HEK293T (cell line): ENCODE measurements around the gene MALSU1.
"Not testable (repeated sequence)": the region's sequence is repeated elsewhere in the genome, so short reads cannot be mapped to it uniquely, and the experiment has no call there.

ENCODE experiments used
- CTCF ChIA-PET: fragments of 350-600 bp; formaldehyde crosslinking; extraction: SDS; loops from one replicate; lab custom pipeline; 2021; ENCODE audit warnings: antibody characterized with exemption, inconsistent platforms; lab: Yijun Ruan, JAX
- POLR2A ChIA-PET: fragments of 350-600 bp; formaldehyde crosslinking; extraction: SDS; loops from one replicate; lab custom pipeline; 2020; ENCODE audit warnings: antibody characterized with exemption, inconsistent platforms; lab: Yijun Ruan, JAX
- DNase-seq: peaks from one replicate; pipeline ENCODE4 v3.0.0; 2012; ENCODE audit warnings: mixed read lengths; ENCODE audit errors: extremely low spot score
- ARNT ChIP-seq: fragments of 450-650 bp; IDR thresholded peaks from 2 replicates; pipeline ENCODE4 v1.6.1; 2017; ENCODE audit warnings: mild to moderate bottlenecking
- BHLHE40 ChIP-seq: fragments of 450-650 bp; IDR thresholded peaks from 2 replicates; pipeline ENCODE4 v1.6.1; 2016; ENCODE audit warnings: mild to moderate bottlenecking, moderate library complexity, borderline replicate concordance
- CTBP1 ChIP-seq: fragments of 450-650 bp; IDR thresholded peaks from 2 replicates; pipeline ENCODE4 v1.6.1; 2016; ENCODE audit warnings: borderline replicate concordance
- ELF4 ChIP-seq: fragments of 450-650 bp; IDR thresholded peaks from 2 replicates; pipeline ENCODE4 v1.6.1; 2017; ENCODE audit warnings: antibody characterized with exemption
- FOXA1 ChIP-seq: fragments of 450-650 bp; IDR thresholded peaks from 2 replicates; pipeline ENCODE4 v1.6.1; 2016; ENCODE audit warnings: mild to moderate bottlenecking
- FOXK2 ChIP-seq: fragments of 450-650 bp; IDR thresholded peaks from 2 replicates; pipeline ENCODE4 v1.6.1; 2016; ENCODE audit warnings: mild to moderate bottlenecking
- FOXM1 ChIP-seq: fragments of 450-650 bp; IDR thresholded peaks from 2 replicates; pipeline ENCODE4 v1.6.1; 2017; ENCODE audit warnings: mild to moderate bottlenecking, borderline replicate concordance
- HDGF ChIP-seq: fragments of 450-650 bp; IDR thresholded peaks from 2 replicates; pipeline ENCODE4 v1.6.1; 2017; ENCODE audit warnings: antibody characterized with exemption, borderline replicate concordance
- L3MBTL2 ChIP-seq: fragments of 450-650 bp; conservative IDR thresholded peaks from 2 replicates; pipeline ENCODE4 v1.6.1; 2016; ENCODE audit warnings: mild to moderate bottlenecking
- LEF1 ChIP-seq: fragments of 450-650 bp; IDR thresholded peaks from 2 replicates; pipeline ENCODE4 v1.6.1; 2017; ENCODE audit warnings: mild to moderate bottlenecking, borderline replicate concordance
- NFRKB ChIP-seq: fragments of 450-650 bp; IDR thresholded peaks from 2 replicates; pipeline ENCODE4 v1.6.1; 2016; ENCODE audit warnings: mild to moderate bottlenecking, moderate library complexity
- PKNOX1 ChIP-seq: fragments of 450-650 bp; IDR thresholded peaks from 2 replicates; pipeline ENCODE4 v1.6.1; 2016
- SP1 ChIP-seq: fragments of 450-650 bp; IDR thresholded peaks from 2 replicates; pipeline ENCODE4 v1.6.1; 2017
- SUZ12 ChIP-seq: fragments of 450-650 bp; IDR thresholded peaks from 2 replicates; pipeline ENCODE4 v1.6.1; 2016; ENCODE audit warnings: mild to moderate bottlenecking
- TARDBP ChIP-seq: fragments of 450-650 bp; IDR thresholded peaks from 2 replicates; pipeline ENCODE4 v1.6.1; 2016
- ZNF384 ChIP-seq: fragments of 450-650 bp; IDR thresholded peaks from 2 replicates; pipeline ENCODE4 v1.6.1; 2016

Gene MALSU1

GRCh38 chr7:23295401-23295697 is 3.8 kb upstream of the MALSU1 start:
- no peak for DNase-seq
- ChIA-PET CTCF (interaction anchor here (1.3 kb wide), 1 partner anchor 22 kb away, joined by 5 read pairs; no protein-coding TSS in a partner anchor), POLR2A (no interaction called here)
- TF ChIP-seq ARNT (no peak), ELF4 (no peak), CTBP1 (no peak), SP1 (no peak), L3MBTL2 (no peak), SUZ12 (no peak), NFRKB (no peak), FOXA1 (no peak), ZNF384 (no peak), LEF1 (no peak)

DNA sequence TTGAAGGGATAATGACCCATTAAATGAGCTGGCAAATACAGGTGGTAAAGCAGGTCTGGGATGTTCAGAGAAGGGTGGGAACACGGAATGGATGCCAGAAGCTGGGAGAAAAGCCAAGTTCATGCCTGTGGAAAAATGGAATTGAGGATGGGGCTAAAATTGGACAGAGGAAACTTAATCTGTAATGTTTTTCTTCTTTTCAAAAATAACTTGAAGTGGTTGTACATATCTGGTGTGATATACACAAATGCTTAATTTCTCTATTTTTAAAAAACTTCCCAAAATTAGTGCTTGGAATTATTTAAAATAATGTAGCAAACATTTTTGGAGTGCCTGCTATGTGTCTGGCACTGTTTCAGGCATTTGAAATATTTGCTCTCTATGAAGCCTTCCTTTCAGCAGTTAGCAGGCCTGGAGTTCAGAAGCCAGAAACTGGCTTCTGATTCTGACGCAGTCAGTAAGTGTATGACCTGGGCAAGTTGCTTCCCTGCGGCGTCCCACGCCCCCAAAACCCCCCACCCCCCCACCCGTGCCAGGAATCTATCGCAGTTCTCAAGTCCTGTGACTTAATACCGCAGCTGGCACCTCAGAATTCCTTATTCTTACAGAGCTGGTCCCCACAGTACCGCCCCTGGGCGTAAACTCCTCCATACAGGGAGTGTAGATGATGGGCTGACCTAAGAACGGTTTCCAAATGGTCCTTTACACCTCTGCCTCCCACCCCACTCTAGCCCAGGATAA is 828 bp upstream of the MALSU1 start:
- ChIA-PET CTCF (no interaction called here), POLR2A (interaction anchor here (0.8 to 2.4 kb wide), 11 partner anchors 9 to 355 kb away, joined by 3 to 11 read pairs (median 3); no protein-coding TSS in a partner anchor)
- DNase-seq: no peak
- TF ChIP-seq SUZ12 (no peak), L3MBTL2 (no peak), NFRKB (no peak), TARDBP (no peak), ELF4 (no peak), ARNT (no peak), FOXA1 (no peak), SP1 (no peak)

DNA sequence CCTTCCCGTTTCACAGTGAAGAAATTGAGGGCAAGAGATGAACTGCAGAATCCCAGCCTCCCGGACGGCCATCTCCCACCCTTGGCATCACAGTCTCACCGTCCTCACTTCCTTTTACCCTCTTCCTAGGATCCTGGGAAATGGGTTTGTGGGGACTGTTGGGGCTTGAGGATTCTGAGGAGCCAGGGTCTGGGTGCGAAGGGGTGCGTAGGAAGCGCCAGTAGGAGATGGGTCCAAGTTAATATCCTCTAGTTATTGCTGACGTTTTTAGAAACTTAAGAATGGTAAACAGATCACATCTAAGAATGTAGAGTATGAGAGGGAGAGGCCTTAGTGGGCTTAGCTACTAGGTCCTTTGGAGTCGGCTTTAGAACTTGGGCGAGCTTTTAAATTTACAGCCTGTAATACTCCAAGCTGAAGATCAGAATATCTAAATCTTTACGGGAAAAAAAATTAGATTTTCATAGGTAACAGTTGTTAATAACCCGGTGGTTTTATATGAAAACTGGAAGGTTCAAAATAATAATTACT is 696 bp downstream of the MALSU1 start:
- ChIA-PET CTCF (interaction anchor here (1.2 kb wide), 1 partner anchor 27 kb away, joined by 3 read pairs; no protein-coding TSS in a partner anchor), POLR2A (interaction anchor here (0.8 to 2.4 kb wide), 5 partner anchors 10 to 116 kb away, joined by 3 to 11 read pairs (median 5); no protein-coding TSS in a partner anchor)
- DNase-seq: peak; percentile 23
- TF ChIP-seq ELF4: no peak

GRCh38 chr7:23306936-23307521 is 7.9 kb downstream of the MALSU1 start:
- no peak for DNase-seq
- ChIA-PET CTCF (no interaction called here), POLR2A (no interaction called here)
- TF ChIP-seq FOXM1 (no peak), PKNOX1 (no peak), L3MBTL2 (no peak)

- ChIA-PET POLR2A (interaction anchor here (1.0 kb wide), 1 partner anchor 10 kb away, joined by 3 read pairs; the partner anchor contains the start of gene MALSU1), CTCF (no interaction called here)
Observed at GRCh38 chr7:23308754-23309153, 9.6 kb downstream of the MALSU1 start.

DNA sequence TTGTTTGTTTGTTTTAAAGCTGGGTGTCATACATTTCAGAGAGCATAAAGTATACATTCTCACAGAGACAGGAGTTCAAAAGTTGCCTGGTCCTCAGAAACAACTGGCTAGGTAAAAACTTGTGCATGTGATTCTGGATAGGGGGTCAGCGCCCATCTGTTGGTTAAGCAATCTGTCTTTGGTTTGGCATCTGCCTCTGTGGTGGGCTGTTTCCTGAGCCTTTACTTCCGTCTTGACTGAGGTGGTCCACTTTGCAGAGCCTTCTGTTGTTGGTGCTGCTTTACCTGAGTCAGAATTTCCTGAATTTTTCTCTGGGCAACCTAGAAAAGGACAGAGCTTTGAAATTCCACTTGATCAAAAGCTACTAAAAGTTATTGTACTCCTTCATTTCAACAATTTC is 13.0 kb downstream of the MALSU1 start:
- not testable (repeated sequence) for DNase-seq
- ChIA-PET CTCF (interaction anchor here (0.6 kb wide), 1 partner anchor 19 kb away, joined by 3 read pairs; no protein-coding TSS in a partner anchor), POLR2A (interaction anchor here (1.4 kb wide), 1 partner anchor 13 kb away, joined by 6 read pairs; the partner anchor contains the start of gene MALSU1)

More at GRCh38 chr7:23308754-23309153, 9.6 kb downstream of the MALSU1 start:
- no peak for TF ChIP-seq BHLHE40
- TF ChIP-seq HDGF: no peak
- TF ChIP-seq TARDBP: no peak
- no peak for TF ChIP-seq ARNT
- no peak for TF ChIP-seq ZNF384
- no peak for DNase-seq

DNA sequence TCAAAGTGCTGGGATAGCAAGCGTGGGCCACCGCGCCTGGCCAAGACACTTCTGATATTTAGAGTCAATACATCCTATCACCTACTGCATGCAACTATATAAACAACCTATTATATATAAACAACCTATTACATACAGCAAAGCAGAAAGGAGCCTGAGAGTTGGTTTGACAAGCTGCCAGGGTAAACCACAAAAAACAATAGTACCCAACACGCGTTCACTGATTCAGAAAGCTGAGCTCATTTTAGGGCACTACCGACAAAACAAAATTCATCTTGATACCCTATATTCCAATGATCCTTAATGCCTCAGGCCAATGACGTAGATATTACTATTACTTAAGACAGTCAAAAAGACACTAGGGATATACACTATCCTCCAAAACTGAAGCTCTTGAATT is 16.2 kb downstream of the MALSU1 start:
- TF ChIP-seq FOXA1: no peak
- TF ChIP-seq FOXM1: no peak
- TF ChIP-seq SP1: no peak
- TF ChIP-seq LEF1: no peak
- no peak for TF ChIP-seq L3MBTL2
- TF ChIP-seq ELF4: no peak
- no peak for TF ChIP-seq ZNF384
- TF ChIP-seq FOXK2: no peak
- no peak for TF ChIP-seq ARNT
- TF ChIP-seq PKNOX1: no peak
- no peak for TF ChIP-seq NFRKB
- TF ChIP-seq TARDBP: no peak
- TF ChIP-seq HDGF: no peak
- ChIA-PET POLR2A (interaction anchor here (0.8 kb wide), 1 partner anchor 16 kb away, joined by 3 read pairs; the partner anchor contains the start of gene MALSU1), CTCF (no interaction called here)
- DNase-seq: no peak
